Measurements from ENCODE around the gene C1QTNF8.
"Not testable (repeated sequence)": the region's sequence is repeated elsewhere in the genome, so short reads cannot be mapped to it uniquely, and the experiment has no call there.

The C1QTNF8 gene

GRCh38 chr16:1094124-1094479, 1.9 kb downstream of the C1QTNF8 start:
- DNase-seq (ENCODE audit: low read depth, low spot score): no peak

GRCh38 chr16:1093284-1094123, 2.5 kb downstream of the C1QTNF8 start:
- DNase-seq (ENCODE audit: low read depth, low spot score): no peak

- not testable (repeated sequence) for DNase-seq (ENCODE audit: low read depth, low spot score)
Observed at GRCh38 chr16:1092685-1093283, 3.3 kb downstream of the C1QTNF8 start.

GRCh38 chr16:1091992-1092552, 4.0 kb downstream of the C1QTNF8 start:
- DNase-seq (ENCODE audit: low read depth, low spot score): no peak

GRCh38 chr16:1090620-1091587, 5.1 kb downstream of the C1QTNF8 start:
- no peak for DNase-seq (ENCODE audit: low read depth, low spot score)

- no peak for DNase-seq (ENCODE audit: low read depth, low spot score)
Observed at GRCh38 chr16:1089822-1090619, 6.0 kb downstream of the C1QTNF8 start.

- DNase-seq (ENCODE audit: low read depth, low spot score): no peak
Observed at GRCh38 chr16:1089439-1089821, 6.6 kb downstream of the C1QTNF8 start.

GRCh38 chr16:1088295-1089170, 7.5 kb downstream of the C1QTNF8 start:
- no peak for DNase-seq (ENCODE audit: low read depth, low spot score)

GRCh38 chr16:1086443-1086842, 9.6 kb downstream of the C1QTNF8 start:
- not testable (repeated sequence) for DNase-seq (ENCODE audit: low read depth, low spot score)

GRCh38 chr16:1084971-1085370, 11.1 kb downstream of the C1QTNF8 start:
- no peak for DNase-seq (ENCODE audit: low read depth, low spot score)

GRCh38 chr16:1082952-1083675, 12.9 kb downstream of the C1QTNF8 start:
- no peak for DNase-seq (ENCODE audit: low read depth, low spot score)

GRCh38 chr16:1082266-1082951, 13.6 kb downstream of the C1QTNF8 start:
- DNase-seq (ENCODE audit: low read depth, low spot score): peak; percentile 21

- DNase-seq (ENCODE audit: low read depth, low spot score): no peak
Observed at GRCh38 chr16:1081734-1082265, 14.2 kb downstream of the C1QTNF8 start.

GRCh38 chr16:1080801-1081733, 15.0 kb downstream of the C1QTNF8 start:
- no peak for DNase-seq (ENCODE audit: low read depth, low spot score)

- DNase-seq (ENCODE audit: low read depth, low spot score): no peak
Observed at GRCh38 chr16:1079786-1080525, 16.1 kb downstream of the C1QTNF8 start.

- DNase-seq (ENCODE audit: low read depth, low spot score): no peak
Observed at GRCh38 chr16:1079341-1079740, 16.7 kb downstream of the C1QTNF8 start.

All from astrocyte of the hippocampus (primary cell).